Measurements from ENCODE around the gene KRT5.

DNA sequence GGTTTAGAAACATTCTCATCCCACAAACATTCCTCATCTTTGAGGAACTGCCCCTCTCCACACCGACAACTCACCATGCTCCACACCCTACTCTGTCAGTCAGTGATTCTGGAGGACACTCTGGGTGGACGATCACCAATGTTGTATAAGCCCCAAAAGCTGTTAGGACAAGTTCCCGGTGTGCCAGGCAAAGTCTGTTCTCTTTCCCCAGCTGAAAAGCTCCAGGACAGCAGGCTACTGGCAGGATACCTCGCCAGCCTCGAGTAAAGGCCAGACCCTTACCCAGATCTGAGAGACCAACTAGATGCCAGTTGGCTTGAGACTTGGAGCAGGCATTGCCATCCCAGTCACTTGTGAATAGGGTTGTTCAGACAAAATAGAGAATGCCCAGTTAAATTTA lies 12.0 kb downstream of the KRT5 start:
- TF ChIP-seq CTCF (IDR thresholded peaks at IDR 0.05) (no peak), EP300 (IDR thresholded peaks at IDR 0.05) (no peak), POLR2A (IDR thresholded peaks at IDR 0.05) (no peak)

All from suprapubic skin (tissue), 3 donors.